ENCODE measurements around the gene RAB41. TPM values are rescaled to one million over a fixed set of nuclear protein-coding genes. Genes with fewer than 3 reads are reported as not detected.

The RAB41 gene
- total RNA-seq, 1 donor from 2014 or later, result not detected

- Histone ChIP-seq H3K4me3 (no peak overlapping the region), H4K20me1 (ENCODE audit: low read depth) (no peaks in the 10 kb centered on the region), H3K9ac (no peak overlapping the region), H3K27me3 (no peaks in the 10 kb centered on the region), H3K9me3 (ENCODE audit: low read depth) (peaks cover 3% of the 10 kb centered on the region), H3F3A (ENCODE audit: low read depth) (no peaks in the 10 kb centered on the region), H3K27ac (no peak overlapping the region), H3K79me2 (ENCODE audit: low read depth) (no peaks in the 10 kb centered on the region), H3K4me2 (no peak overlapping the region), H2AFZ (replicated peaks) (no peak overlapping the region), H3K36me3 (no peaks in the 10 kb centered on the region), H3K4me1 (no peaks in the 10 kb centered on the region)
- Mint-ChIP-seq H3K4me1 (no peaks in the 10 kb centered on the region), H3K27ac (no peak overlapping the region), H3K27me3 (ENCODE audit: insufficient read depth, low read depth) (peaks cover 2% of the 10 kb centered on the region), H3K9me3 (no peaks in the 10 kb centered on the region), H3K36me3 (peaks cover 7% of the 10 kb centered on the region), H3K4me3 (no peak overlapping the region)
- TF ChIP-seq EZH2 (IDR thresholded peaks at IDR 0.05), result no peak
- TF ChIP-seq EZH2phosphoT487 (IDR thresholded peaks at IDR 0.05), result no peak
- TF ChIP-seq, protein P1, sequence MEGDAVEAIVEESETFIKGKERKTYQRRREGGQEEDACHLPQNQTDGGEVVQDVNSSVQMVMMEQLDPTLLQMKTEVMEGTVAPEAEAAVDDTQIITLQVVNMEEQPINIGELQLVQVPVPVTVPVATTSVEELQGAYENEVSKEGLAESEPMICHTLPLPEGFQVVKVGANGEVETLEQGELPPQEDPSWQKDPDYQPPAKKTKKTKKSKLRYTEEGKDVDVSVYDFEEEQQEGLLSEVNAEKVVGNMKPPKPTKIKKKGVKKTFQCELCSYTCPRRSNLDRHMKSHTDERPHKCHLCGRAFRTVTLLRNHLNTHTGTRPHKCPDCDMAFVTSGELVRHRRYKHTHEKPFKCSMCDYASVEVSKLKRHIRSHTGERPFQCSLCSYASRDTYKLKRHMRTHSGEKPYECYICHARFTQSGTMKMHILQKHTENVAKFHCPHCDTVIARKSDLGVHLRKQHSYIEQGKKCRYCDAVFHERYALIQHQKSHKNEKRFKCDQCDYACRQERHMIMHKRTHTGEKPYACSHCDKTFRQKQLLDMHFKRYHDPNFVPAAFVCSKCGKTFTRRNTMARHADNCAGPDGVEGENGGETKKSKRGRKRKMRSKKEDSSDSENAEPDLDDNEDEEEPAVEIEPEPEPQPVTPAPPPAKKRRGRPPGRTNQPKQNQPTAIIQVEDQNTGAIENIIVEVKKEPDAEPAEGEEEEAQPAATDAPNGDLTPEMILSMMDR (IDR thresholded peaks at IDR 0.05), result peak; percentile 16
- DNase-seq (ENCODE audit: low spot score), result no peak
Measured at GRCh38 chrX:70332600-70332999, 50.6 kb downstream of the RAB41 start.

Small RNAs within 50 kb of the gene (small RNA-seq; reads per million reads assigned to genes)
- not detected for gene RNA5SP507

Other genes starting within 250 kb of the RAB41 start
- not detected in 2 replicates for gene AWAT2, start 232.2 kb upstream of the RAB41 start, total RNA-seq (ENCODE audit: low replicate concordance)
- not detected in 2 replicates for gene OTUD6A, start 219.7 kb upstream of the RAB41 start, total RNA-seq (ENCODE audit: low replicate concordance)
- 54.0 and 56.6 TPM in 2 replicates for gene IGBP1, start 148.7 kb upstream of the RAB41 start, total RNA-seq (ENCODE audit: low replicate concordance)
- not detected in 2 replicates for gene DGAT2L6, start 104.7 kb upstream of the RAB41 start, total RNA-seq (ENCODE audit: low replicate concordance)
- gene AWAT1, start 47.5 kb upstream of the RAB41 start, total RNA-seq (ENCODE audit: low replicate concordance), result not detected in 2 replicates
- gene P2RY4, start 22.0 kb upstream of the RAB41 start, total RNA-seq (ENCODE audit: low replicate concordance), result 0.28 TPM in 1 of 2 replicates, not detected in the other
- not detected in 2 replicates for gene ARR3, start 13.8 kb upstream of the RAB41 start, total RNA-seq (ENCODE audit: low replicate concordance)
- 27.7 and 34.7 TPM in 2 replicates for gene PDZD11, start 7.8 kb downstream of the RAB41 start, total RNA-seq (ENCODE audit: low replicate concordance)
- gene KIF4A, start 7.9 kb downstream of the RAB41 start, total RNA-seq (ENCODE audit: low replicate concordance), result 63.6 and 77.6 TPM in 2 replicates
- gene GDPD2, start 141.1 kb downstream of the RAB41 start, total RNA-seq (ENCODE audit: low replicate concordance), result 1.3 and 3.7 TPM in 2 replicates
- 68.0 and 90.5 TPM in 2 replicates for gene DLG3, start 162.7 kb downstream of the RAB41 start, total RNA-seq (ENCODE audit: low replicate concordance)